Uterus (tissue), 2 donors: ENCODE measurements around the gene ARMH4.

Source experiments
- CTCF ChIP-seq, 4 experiments: fragments of 200-600 bp in 2 of 4; fragments of 450-650 bp in 2 of 4; sonication (generic) in 2 of 4; IDR thresholded peaks; one replicate each; pipeline ENCODE4 v1.5.1; 2016 to 2019; ENCODE audit warnings: antibody characterized with exemption in 4 of 4, mild to moderate bottlenecking in 2 of 4, moderate library complexity in 1 of 4
- POLR2A ChIP-seq, 2 donors: fragments of 450-650 bp; IDR thresholded peaks; one replicate each; pipeline ENCODE4 v1.6.1; 2016; ENCODE audit warnings: antibody characterized with exemption in 2 of 2, mild to moderate bottlenecking in 1 of 2, moderate library complexity in 1 of 2

GRCh38 chr14:58099682-58100081 is 52.3 kb downstream of the ARMH4 start:
- TF ChIP-seq CTCF (IDR thresholded peaks at IDR 0.05) (no peak), POLR2A (IDR thresholded peaks at IDR 0.05) (no peak)
